Measurements from ENCODE around the gene KCNG2.

Gene KCNG2

GRCh38 chr18:79912994-79913831, 115.5 kb downstream of the KCNG2 start:
- no peak for DNase-seq

GRCh38 chr18:79914614-79915160, 116.9 kb downstream of the KCNG2 start:
- DNase-seq, result no peak

GRCh38 chr18:79915161-79916127, 117.7 kb downstream of the KCNG2 start:
- DNase-seq, result no peak

GRCh38 chr18:79916128-79916494, 118.4 kb downstream of the KCNG2 start:
- no peak for DNase-seq

- no peak for DNase-seq
Observed at GRCh38 chr18:79916546-79917168, 118.9 kb downstream of the KCNG2 start.

- DNase-seq, result no peak
Observed at GRCh38 chr18:79917169-79917852, 119.6 kb downstream of the KCNG2 start.

- DNase-seq, result no peak
Observed at GRCh38 chr18:79917853-79918614, 120.3 kb downstream of the KCNG2 start.

GRCh38 chr18:79918615-79919011, 120.9 kb downstream of the KCNG2 start:
- DNase-seq, result no peak

GRCh38 chr18:79919089-79919488, 121.4 kb downstream of the KCNG2 start:
- DNase-seq, result no peak

GRCh38 chr18:79921984-79922965, 124.5 kb downstream of the KCNG2 start:
- DNase-seq, result no peak

GRCh38 chr18:79922971-79923411, 125.3 kb downstream of the KCNG2 start:
- DNase-seq, result no peak

GRCh38 chr18:79923896-79924585, 126.3 kb downstream of the KCNG2 start:
- no peak for DNase-seq

- peak; percentile 75 for DNase-seq
Observed at GRCh38 chr18:79924814-79925731, 127.3 kb downstream of the KCNG2 start.

GRCh38 chr18:79926306-79926705, 128.6 kb downstream of the KCNG2 start:
- no peak for DNase-seq

- DNase-seq, result no peak
Observed at GRCh38 chr18:79926715-79927606, 129.2 kb downstream of the KCNG2 start.

GRCh38 chr18:79927607-79928562, 130.1 kb downstream of the KCNG2 start:
- DNase-seq, result no peak
